Breast epithelium (tissue), 4 donors: ENCODE results near the gene AGPAT3. TPM values are rescaled to one million over a fixed set of nuclear protein-coding genes. Genes with fewer than 3 reads are reported as not detected.

ENCODE experiments used
- DNase-seq, 2 donors: peaks; one replicate each; pipeline ENCODE4 v3.0.0-alpha.2; 2019; ENCODE audit warnings: low spot score in 2 of 2
- H3K27ac ChIP-seq, 2 donors: fragments of 200-600 bp; sonication (generic) in 1 of 2; one replicate each; pipeline ENCODE4 v1.5.1; 2016 to 2019; ENCODE audit warnings: mild to moderate bottlenecking in 1 of 2
- H3K27me3 ChIP-seq, 2 donors: fragments of 200-600 bp; sonication (generic) in 1 of 2; one replicate each; pipeline versions ENCODE4 v1.5.1 to v1.6.0; 2017 to 2019; ENCODE audit warnings: control low read depth in 1 of 2, mild to moderate bottlenecking in 1 of 2
- H3K36me3 ChIP-seq: fragments of 200-600 bp; one replicate; pipeline ENCODE4 v1.5.1; 2019
- H3K4me1 ChIP-seq, 2 donors: fragments of 200-600 bp; sonication (generic); one replicate each; pipeline ENCODE4 v1.5.1; 2016 to 2019; ENCODE audit warnings: control low read depth in 1 of 2
- H3K4me3 ChIP-seq, 3 donors: fragments of 200-600 bp; sonication (generic); 1 replicate in 2 of 3; 2 replicates in 1 of 3; pipeline ENCODE4 v1.5.1; 2016 to 2019; ENCODE audit warnings: mild to moderate bottlenecking in 3 of 3, moderate library complexity in 2 of 3
- H3K9me3 ChIP-seq, 2 donors: fragments of 200-600 bp; sonication (generic) in 1 of 2; one replicate each; pipeline ENCODE4 v1.5.1; 2016 to 2019; ENCODE audit warnings: control low read depth in 1 of 2
- CTCF ChIP-seq, 3 donors: fragments of 450-650 bp; IDR thresholded peaks; one replicate each; pipeline ENCODE4 v1.5.1; 2016 to 2017; ENCODE audit warnings: antibody characterized with exemption in 3 of 3, mild to moderate bottlenecking in 3 of 3, moderate library complexity in 3 of 3
- POLR2A ChIP-seq: fragments of 450-650 bp; IDR thresholded peaks from one replicate; pipeline ENCODE4 v1.6.1; 2016; ENCODE audit warnings: antibody characterized with exemption, mild to moderate bottlenecking, moderate library complexity
- POLR2AphosphoS5 ChIP-seq, 3 donors: sonication (generic); formaldehyde crosslinking; IDR thresholded peaks; one replicate each; pipeline ENCODE4 v1.6.1; 2017; ENCODE audit warnings: antibody characterized with exemption in 3 of 3
- intact Hi-C: fragments of 100-400 bp; cut with DNase I; formaldehyde crosslinking; loops from one replicate; pipeline ENCODE4 v1.15.1; 2023; ENCODE audit warnings: low total_unique reads
- total RNA-seq, 3 donors: library from RNA; depleted of rRNA; stranded (reverse); fragments of >200 nt; gene quantifications; one replicate each; pipeline ENCODE4 v1.1.0, GENCODE V29; 2016

The AGPAT3 gene
- total RNA-seq, 3 donors from 2014 or later, result 27.2 to 35.8 (median 28.2) TPM

GRCh38 chr21:43884012-43884860, 19.2 kb downstream of the AGPAT3 start:
- Histone ChIP-seq H3K4me3 (no peak overlapping the region), H3K27ac (peak overlapping the region; percentile 53 to 74), H3K27me3 (no peaks in the 10 kb centered on the region), H3K9me3 (no peaks in the 10 kb centered on the region), H3K4me1 (peaks cover 4 to 9% of the 10 kb centered on the region in 2 donors), H3K36me3 (no peaks in the 10 kb centered on the region)
- intact Hi-C loops, result no loop called here
- peak in 1 of 2 donors; percentile 50 for DNase-seq
- TF ChIP-seq CTCF (IDR thresholded peaks at IDR 0.05) (no peak), POLR2A (no peak), POLR2AphosphoS5 (IDR thresholded peaks at IDR 0.05) (no peak)

DNA sequence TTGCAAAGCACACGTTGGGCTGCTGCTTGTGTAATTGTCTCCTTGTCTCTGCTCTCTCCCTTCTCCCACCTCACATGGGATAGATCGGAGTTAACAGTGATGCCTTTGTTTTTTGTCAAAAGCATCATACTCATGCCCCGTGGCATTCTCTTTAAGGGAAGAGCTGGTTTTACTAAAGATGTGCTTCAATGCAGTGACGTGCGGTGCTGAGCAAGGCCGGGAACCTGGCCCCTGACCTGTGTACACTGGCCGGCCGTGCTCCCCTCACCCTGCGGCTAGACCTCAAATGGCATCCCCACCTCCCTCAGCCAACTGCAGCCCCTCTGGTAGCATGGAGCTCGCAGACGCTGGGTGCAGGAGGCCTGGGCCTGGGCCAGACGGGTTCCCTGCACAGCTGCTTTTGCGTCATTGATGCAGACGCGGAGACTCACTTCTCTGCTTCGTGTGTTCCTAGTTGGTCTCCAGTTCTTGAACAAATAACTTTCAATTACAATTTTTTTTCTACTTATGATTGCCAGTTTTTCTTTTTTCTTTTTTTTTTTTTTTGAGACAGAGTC, 19.9 kb downstream of the AGPAT3 start:
- TF ChIP-seq POLR2AphosphoS5 (IDR thresholded peaks at IDR 0.05) (no peak), POLR2A (no peak), CTCF (IDR thresholded peaks at IDR 0.05) (no peak)
- no peaks in the 10 kb centered on the region for H3K9me3 ChIP-seq
- peaks cover 4 to 9% of the 10 kb centered on the region in 2 donors for H3K4me1 ChIP-seq
- DNase-seq, result no peak
- no peaks in the 10 kb centered on the region for H3K36me3 ChIP-seq
- peak overlapping the region; percentile 53 to 74 for H3K27ac ChIP-seq
- no peak overlapping the region for H3K4me3 ChIP-seq
- H3K27me3 ChIP-seq, result no peaks in the 10 kb centered on the region
- intact Hi-C loops, result no loop called here

GRCh38 chr21:43885721-43886120, 20.7 kb downstream of the AGPAT3 start:
- H3K4me3 ChIP-seq, result no peak overlapping the region
- TF ChIP-seq POLR2A (no peak), POLR2AphosphoS5 (IDR thresholded peaks at IDR 0.05) (no peak), CTCF (IDR thresholded peaks at IDR 0.05) (no peak)
- no peaks in the 10 kb centered on the region for H3K36me3 ChIP-seq
- H3K27me3 ChIP-seq, result no peaks in the 10 kb centered on the region
- no peaks in the 10 kb centered on the region for H3K9me3 ChIP-seq
- peaks cover 0 to 9% of the 10 kb centered on the region in 2 donors for H3K4me1 ChIP-seq
- DNase-seq, result no peak
- peak overlapping the region in 1 of 2 donors; percentile 74 for H3K27ac ChIP-seq
- intact Hi-C loops, result no loop called here

DNA sequence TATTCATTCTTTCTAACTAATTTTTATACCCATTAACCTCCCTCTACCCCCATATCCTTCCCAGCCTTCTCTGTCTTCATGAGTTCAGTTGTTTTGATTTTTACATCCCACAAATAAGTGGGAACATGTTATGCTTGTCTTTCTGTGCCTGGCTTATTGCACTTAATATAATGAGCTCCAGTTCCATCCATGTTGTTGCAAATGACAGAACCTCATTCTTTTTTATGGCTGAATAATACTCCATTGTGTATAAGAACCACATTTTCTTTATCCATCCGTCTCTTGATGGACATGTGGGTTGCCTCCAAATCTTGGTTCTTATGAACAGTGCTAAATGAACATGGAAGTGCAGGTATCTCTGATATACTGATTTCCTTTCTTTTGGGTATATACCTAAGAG, 21.5 kb downstream of the AGPAT3 start:
- intact Hi-C loops, result no loop called here
- H3K27me3 ChIP-seq, result no peaks in the 10 kb centered on the region
- DNase-seq, result no peak
- TF ChIP-seq POLR2AphosphoS5 (IDR thresholded peaks at IDR 0.05), result no peak
- no peak for TF ChIP-seq POLR2A
- no peak for TF ChIP-seq CTCF (IDR thresholded peaks at IDR 0.05)
- H3K4me3 ChIP-seq, result no peak overlapping the region
- peaks cover 0 to 9% of the 10 kb centered on the region in 2 donors for H3K4me1 ChIP-seq
- no peaks in the 10 kb centered on the region for H3K36me3 ChIP-seq
- H3K27ac ChIP-seq, result no peak overlapping the region
- no peaks in the 10 kb centered on the region for H3K9me3 ChIP-seq

- peaks cover 0 to 9% of the 10 kb centered on the region in 2 donors for H3K4me1 ChIP-seq
- no peaks in the 10 kb centered on the region for H3K9me3 ChIP-seq
- H3K4me3 ChIP-seq, result no peak overlapping the region
- TF ChIP-seq POLR2AphosphoS5 (IDR thresholded peaks at IDR 0.05) (no peak), CTCF (IDR thresholded peaks at IDR 0.05) (no peak), POLR2A (no peak)
- no peaks in the 10 kb centered on the region for H3K27me3 ChIP-seq
- H3K27ac ChIP-seq, result no peak overlapping the region
- DNase-seq, result no peak
- intact Hi-C loops, result no loop called here
- no peaks in the 10 kb centered on the region for H3K36me3 ChIP-seq
Measured at GRCh38 chr21:43889069-43889468, 24.0 kb downstream of the AGPAT3 start.
